Activated CD4-positive, CD25-positive, alpha-beta regulatory T cell (primary cell): ENCODE measurements around the gene ZDHHC14.
"Not testable (repeated sequence)": the region's sequence is repeated elsewhere in the genome, so short reads cannot be mapped to it uniquely, and the experiment has no call there.

Experiments used
- DNase-seq, 4 experiments: peaks; one replicate each; lab custom pipeline; 2025; lab: John Stamatoyannopoulos, UW

ZDHHC14 gene

GRCh38 chr6:157381631-157382621, 936 bp downstream of the ZDHHC14 start:
- DNase-seq = peak; percentile 10 to 32 (median 22)

DNA sequence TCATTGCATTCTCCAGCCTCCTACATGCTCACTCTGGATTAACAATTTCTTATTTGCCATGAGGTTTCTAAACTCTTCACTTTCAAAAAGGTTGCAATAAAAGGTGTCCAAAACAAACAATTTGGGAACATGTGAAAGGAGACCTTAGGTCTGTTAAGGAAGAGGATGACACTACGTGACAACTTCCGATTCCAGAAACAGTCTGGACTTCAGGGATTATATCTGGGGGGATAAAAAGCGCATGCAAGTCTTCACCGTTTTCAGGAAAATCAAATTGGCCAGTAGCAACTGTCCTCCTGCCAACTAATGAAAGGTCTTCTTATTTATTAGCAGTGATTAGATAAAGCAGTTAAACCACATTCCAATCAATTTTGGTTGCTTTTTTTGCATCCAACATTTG, 1.8 kb downstream of the ZDHHC14 start:
- DNase-seq = no peak

- DNase-seq = no peak
Measured at GRCh38 chr6:157383471-157383870, 2.5 kb downstream of the ZDHHC14 start.

- DNase-seq = not testable (repeated sequence)
Measured at GRCh38 chr6:157384962-157385361, 4.0 kb downstream of the ZDHHC14 start.

DNA sequence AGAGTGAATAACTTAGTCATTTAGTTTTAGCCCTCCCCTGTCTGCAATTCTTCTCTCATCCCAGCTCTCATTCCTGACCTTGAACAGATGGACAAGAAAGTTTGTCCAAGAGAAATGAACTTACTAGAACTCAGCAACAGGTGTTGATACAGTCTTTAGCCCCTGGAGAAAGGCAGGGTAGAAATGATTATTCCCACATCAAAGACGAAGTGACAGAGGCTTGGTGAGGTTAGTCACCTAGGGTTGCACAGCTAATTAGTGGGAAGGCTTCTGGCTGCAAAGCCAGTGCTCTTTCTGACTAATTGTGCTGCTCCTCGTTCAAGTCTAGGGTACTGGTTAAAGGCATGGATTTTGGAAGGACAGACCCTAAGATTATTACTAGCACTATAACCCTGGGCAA, 4.5 kb downstream of the ZDHHC14 start:
- no peak for DNase-seq

GRCh38 chr6:157386023-157386422, 5.0 kb downstream of the ZDHHC14 start:
- no peak for DNase-seq

DNA sequence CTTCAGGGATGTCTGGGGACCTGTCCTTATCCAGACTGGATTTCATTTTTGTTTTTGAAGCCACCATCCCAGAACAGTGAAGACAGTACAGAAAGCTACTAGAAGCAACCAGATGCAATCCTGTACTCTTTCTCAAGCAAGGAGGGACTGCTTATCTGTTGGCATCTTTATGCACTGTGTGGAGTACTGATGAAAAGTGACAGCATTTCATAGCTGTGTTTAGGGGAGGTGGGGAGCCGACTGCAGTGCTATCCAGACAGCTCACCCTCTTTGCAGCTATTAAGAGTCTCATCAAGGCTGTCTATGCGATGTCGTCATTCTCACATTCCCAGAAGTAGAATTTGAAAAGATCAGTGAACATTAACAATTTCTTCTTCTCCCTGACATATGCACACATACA, 5.5 kb downstream of the ZDHHC14 start:
- no peak for DNase-seq

DNA sequence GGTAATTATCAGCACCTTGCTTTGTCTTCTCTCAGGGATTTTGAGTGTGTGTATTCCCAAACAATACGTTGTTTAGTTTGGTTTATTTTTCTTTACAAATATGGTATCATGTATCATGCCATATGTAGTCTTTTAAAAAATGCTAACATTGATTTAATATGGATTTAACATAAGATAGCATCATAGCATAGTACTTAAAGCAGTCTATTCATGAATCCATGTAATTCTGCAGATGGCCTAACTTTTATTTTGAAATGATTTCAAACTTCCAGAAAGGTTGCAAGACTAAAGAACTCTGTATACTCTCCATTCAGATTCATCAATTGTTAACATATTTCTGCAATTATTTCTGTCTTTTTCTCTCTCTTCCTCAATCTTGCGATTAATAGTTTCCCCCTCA, 7.9 kb downstream of the ZDHHC14 start:
- DNase-seq = no peak

GRCh38 chr6:157390273-157391060, 9.5 kb downstream of the ZDHHC14 start:
- no peak for DNase-seq

- DNase-seq = no peak
Measured at GRCh38 chr6:157392927-157393668, 12.1 kb downstream of the ZDHHC14 start.

DNA sequence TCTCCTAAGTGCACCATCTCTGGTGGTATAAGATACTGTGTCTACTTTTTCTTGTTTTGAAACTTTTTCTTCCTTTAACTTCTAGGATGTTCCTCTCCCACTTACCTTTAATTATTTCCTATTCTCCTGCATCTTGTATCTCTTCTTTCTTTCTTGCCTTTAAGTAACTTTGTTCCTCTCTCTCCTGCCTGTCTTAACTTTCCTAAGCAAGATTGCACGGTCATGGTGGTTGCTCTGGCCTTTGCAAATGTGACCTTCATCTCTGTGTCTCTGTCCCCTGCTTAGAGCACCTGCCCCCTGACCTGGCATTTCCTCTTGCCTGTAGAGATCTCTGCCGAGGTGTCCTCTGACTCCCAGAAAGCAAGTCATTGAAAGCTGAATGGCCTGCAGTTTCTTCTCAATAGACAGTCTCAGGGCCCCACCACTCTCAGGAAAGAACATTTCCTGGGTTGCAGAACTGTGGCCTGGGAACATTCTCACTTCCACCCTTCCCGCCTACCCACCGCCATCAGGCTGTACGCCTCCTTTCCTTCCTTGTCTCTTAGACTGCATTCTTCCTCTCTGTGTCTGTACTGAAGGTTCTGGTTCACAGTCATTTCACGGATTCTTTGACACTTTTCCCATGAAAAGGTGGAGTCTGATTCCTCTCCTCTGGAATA, 12.8 kb downstream of the ZDHHC14 start:
- DNase-seq = no peak

- DNase-seq = not testable (repeated sequence)
Measured at GRCh38 chr6:157395199-157395598, 14.2 kb downstream of the ZDHHC14 start.

DNA sequence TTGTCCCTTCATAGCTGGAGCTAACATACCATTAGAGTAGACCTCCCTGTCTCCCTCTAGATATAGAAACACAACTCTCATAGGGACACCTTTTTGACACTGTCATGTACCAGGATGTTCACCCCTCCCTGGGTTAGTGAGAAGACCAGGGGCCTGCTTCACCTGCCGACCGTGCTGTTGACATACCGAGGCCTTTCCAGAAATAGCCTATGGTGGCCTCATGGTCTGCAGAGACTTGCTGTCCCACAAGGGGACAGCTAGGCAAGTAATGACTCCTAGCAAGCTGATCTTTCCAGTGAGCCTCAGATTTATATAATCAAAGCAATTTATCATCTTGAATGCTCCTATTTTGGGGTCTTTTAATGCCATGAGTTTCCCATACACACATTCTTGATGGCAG, 15.0 kb downstream of the ZDHHC14 start:
- no peak for DNase-seq

DNA sequence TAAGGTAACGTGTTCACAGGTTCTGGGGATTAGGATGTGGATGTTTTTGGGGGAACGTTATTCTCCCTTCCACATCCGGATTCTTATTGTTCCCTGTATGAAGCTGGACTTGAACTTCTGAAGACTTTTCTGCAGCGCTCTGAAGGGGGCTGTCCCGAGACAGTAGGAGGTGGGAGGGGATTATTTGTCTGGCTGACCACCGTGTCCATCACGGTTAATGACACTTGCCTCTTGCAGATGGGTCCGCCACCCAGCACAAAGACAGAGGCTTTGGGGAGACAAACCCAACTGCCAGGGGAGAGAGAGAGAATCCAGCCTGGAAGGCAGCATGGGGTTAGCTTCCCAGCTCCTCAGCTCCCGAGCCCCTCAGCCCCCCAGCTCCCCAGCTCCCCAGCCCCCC, 16.7 kb downstream of the ZDHHC14 start:
- no peak for DNase-seq

DNA sequence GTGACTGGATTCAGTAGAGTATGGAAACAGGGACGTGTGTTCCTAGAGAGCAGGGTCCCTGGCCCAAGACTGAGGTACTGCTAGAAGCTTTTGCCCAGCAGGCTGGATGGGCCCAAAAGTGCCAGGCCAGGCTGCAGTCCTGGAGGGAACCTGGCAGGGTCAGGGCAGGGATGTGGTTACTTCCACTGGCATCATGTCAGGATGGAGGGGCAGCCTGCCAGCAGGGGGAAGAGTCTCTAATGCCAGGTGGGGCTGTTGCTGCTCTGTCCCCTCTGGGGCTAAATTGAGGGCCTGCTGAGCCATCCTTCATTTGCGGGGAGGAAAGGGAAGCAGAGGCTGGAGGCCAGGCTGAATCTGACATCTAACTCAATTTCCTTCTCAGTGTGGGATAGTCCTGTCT, 17.2 kb downstream of the ZDHHC14 start:
- DNase-seq = no peak

GRCh38 chr6:157400676-157401075, 19.7 kb downstream of the ZDHHC14 start:
- DNase-seq = no peak

DNA sequence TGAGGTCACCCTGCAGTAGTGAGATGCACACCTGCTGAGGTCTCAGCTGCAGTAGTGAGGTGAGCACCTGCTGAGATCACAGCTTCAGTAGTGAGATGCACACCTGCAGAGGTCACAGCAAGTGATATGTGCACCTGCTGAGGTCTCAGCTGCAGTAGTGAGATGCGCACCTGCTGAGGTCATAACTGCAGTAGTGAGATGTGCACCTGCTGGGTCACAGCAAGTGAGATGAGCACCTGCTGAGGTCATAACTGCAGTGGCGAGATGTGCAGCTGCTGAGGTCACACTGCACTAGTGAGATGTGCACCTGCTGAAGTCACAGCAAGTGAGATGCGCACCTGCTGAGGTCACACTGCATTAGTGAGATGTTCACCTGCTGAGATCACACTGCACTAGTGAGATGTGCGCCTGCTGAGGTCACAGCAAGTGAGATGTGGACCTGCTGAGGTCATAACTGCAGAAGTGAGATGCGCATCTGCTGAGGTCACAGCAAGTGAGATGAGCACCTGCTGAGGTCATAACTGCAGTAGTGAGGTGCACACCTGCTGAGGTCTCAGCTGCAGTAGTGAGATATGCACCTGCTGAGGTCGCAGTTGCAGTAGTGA, 20.8 kb downstream of the ZDHHC14 start:
- DNase-seq = no peak

GRCh38 chr6:157402996-157403685, 22.2 kb downstream of the ZDHHC14 start:
- DNase-seq = no peak

- no peak for DNase-seq
Measured at GRCh38 chr6:157403686-157404051, 22.7 kb downstream of the ZDHHC14 start.

GRCh38 chr6:157405986-157406385, 25.0 kb downstream of the ZDHHC14 start:
- no peak for DNase-seq

DNA sequence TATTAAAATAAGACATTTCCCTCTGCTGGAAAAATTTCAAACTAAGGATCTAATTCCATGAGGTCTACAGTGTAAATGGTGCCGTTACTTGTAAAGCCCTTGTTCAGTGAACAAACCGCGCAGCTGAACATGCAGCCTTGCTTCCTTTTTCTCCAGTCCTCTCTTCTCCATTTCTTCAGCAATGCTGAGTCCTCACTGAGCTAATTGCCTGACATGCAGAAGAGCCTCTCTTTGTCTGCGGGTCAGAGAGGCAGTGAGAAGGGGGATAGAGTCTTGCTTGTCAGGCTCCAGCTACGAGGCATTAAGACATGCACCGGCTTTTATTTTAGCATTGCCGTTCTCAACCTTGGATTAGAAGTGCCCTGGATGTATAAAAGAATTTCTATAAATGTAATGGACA, 25.7 kb downstream of the ZDHHC14 start:
- DNase-seq = no peak
